Mesenchymal stem cell (in vitro differentiated cells and primary cell): ENCODE data around the gene LSR.

Experiments used
- DNase-seq: peaks from one replicate; pipeline ENCODE4 v3.0.0-alpha.2; 2013
- H2AFZ ChIP-seq: one replicate; pipeline ENCODE4 v1.6.1; 2013; ENCODE audit warnings: low read depth, mild to moderate bottlenecking, control low read depth, inconsistent platforms, low read length, moderate library complexity
- H2AK5ac ChIP-seq: 2 replicates; pipeline ENCODE4 v1.6.1; 2013; ENCODE audit warnings: low read length, moderate library complexity, mild to moderate bottlenecking, inconsistent platforms; ENCODE audit not compliant: severe bottlenecking
- H2BK120ac ChIP-seq: one replicate; pipeline ENCODE4 v1.6.1; 2013; ENCODE audit warnings: low read depth, mild to moderate bottlenecking, inconsistent platforms, low read length, moderate library complexity
- H2BK12ac ChIP-seq, 2 experiments: one replicate each; pipeline ENCODE4 v1.6.1; 2013; ENCODE audit warnings: inconsistent platforms in 2 of 2, low read length in 2 of 2, mild to moderate bottlenecking in 2 of 2, moderate library complexity in 2 of 2, control low read depth in 1 of 2
- H2BK15ac ChIP-seq: one replicate; pipeline ENCODE4 v1.6.1; 2013; ENCODE audit warnings: mild to moderate bottlenecking, low read depth, inconsistent platforms; ENCODE audit not compliant: poor library complexity, severe bottlenecking
- H2BK5ac ChIP-seq: 2 replicates; pipeline ENCODE4 v1.6.1; 2013; ENCODE audit warnings: low read depth, mild to moderate bottlenecking, low read length, control low read depth, inconsistent platforms; ENCODE audit not compliant: poor library complexity, severe bottlenecking
- H3K14ac ChIP-seq, 2 experiments: one replicate each; pipeline ENCODE4 v1.6.1; 2013; ENCODE audit warnings: inconsistent platforms in 2 of 2, low read length in 2 of 2, control low read depth in 1 of 2, mild to moderate bottlenecking in 1 of 2, moderate library complexity in 1 of 2
- H3K18ac ChIP-seq, 2 experiments: one replicate each; pipeline ENCODE4 v1.6.1; 2013; ENCODE audit warnings: inconsistent platforms in 2 of 2, low read length in 2 of 2, control low read depth in 1 of 2, low read depth in 1 of 2, mild to moderate bottlenecking in 1 of 2
- H3K23ac ChIP-seq, 2 experiments: one replicate each; pipeline ENCODE4 v1.6.1; 2013; ENCODE audit warnings: inconsistent platforms in 2 of 2, low read length in 2 of 2, mild to moderate bottlenecking in 2 of 2, moderate library complexity in 2 of 2, control low read depth in 1 of 2
- H3K27ac ChIP-seq: 2 replicates; pipeline ENCODE4 v1.5.1; 2013; ENCODE audit warnings: mild to moderate bottlenecking, moderate library complexity, low read length, control low read depth, inconsistent platforms; ENCODE audit not compliant: poor library complexity, severe bottlenecking
- H3K27me3 ChIP-seq, 2 experiments: 2 replicates each; pipeline versions ENCODE4 v1.6.1 to v1.7.0; 2013; ENCODE audit warnings: low read length in 2 of 2, mild to moderate bottlenecking in 2 of 2, moderate library complexity in 2 of 2, control low read depth in 1 of 2, inconsistent platforms in 1 of 2; ENCODE audit not compliant: control insufficient read depth in 1 of 2, insufficient read depth in 1 of 2
- H3K36me3 ChIP-seq, 2 experiments: 2 replicates each; pipeline versions ENCODE4 v1.6.1 to v1.7.0; 2013; ENCODE audit warnings: low read length in 2 of 2, control low read depth in 1 of 2, inconsistent platforms in 1 of 2, low read depth in 1 of 2, mild to moderate bottlenecking in 1 of 2; ENCODE audit not compliant: insufficient read depth in 2 of 2, control insufficient read depth in 1 of 2
- H3K4ac ChIP-seq, 2 experiments: one replicate each; pipeline ENCODE4 v1.6.1; 2013; ENCODE audit warnings: inconsistent platforms in 2 of 2, low read length in 2 of 2, mild to moderate bottlenecking in 2 of 2, moderate library complexity in 2 of 2, control low read depth in 1 of 2, low read depth in 1 of 2
- H3K4me1 ChIP-seq: 2 replicates; pipeline ENCODE4 v1.6.1; 2013; ENCODE audit warnings: low read depth, low read length, control low read depth; ENCODE audit not compliant: control insufficient read depth, insufficient read depth
- H3K4me2 ChIP-seq: 2 replicates; pipeline ENCODE4 v1.6.1; 2013; ENCODE audit warnings: low read length, mild to moderate bottlenecking, inconsistent platforms; ENCODE audit not compliant: poor library complexity, severe bottlenecking
- H3K4me3 ChIP-seq, 2 experiments: 2 replicates each; pipeline versions ENCODE4 v1.5.1 to v1.7.0; 2013; ENCODE audit warnings: low read length in 2 of 2, mild to moderate bottlenecking in 2 of 2, control low read depth in 1 of 2, low read depth in 1 of 2; ENCODE audit not compliant: insufficient read depth in 1 of 2
- H3K79me1 ChIP-seq: replicated peaks from 2 replicates; pipeline ENCODE4 v1.6.1; 2013; ENCODE audit warnings: mild to moderate bottlenecking, control low read depth, low read length, inconsistent platforms; ENCODE audit not compliant: poor library complexity, severe bottlenecking
- H3K9ac ChIP-seq: 2 replicates; pipeline ENCODE4 v1.7.0; 2013; ENCODE audit warnings: mild to moderate bottlenecking, low read length, moderate library complexity
- H3K9me3 ChIP-seq: 2 replicates; pipeline ENCODE4 v1.7.0; 2013; ENCODE audit warnings: mild to moderate bottlenecking, low read length; ENCODE audit not compliant: control insufficient read depth
- H4K8ac ChIP-seq: one replicate; pipeline ENCODE4 v1.6.1; 2013; ENCODE audit warnings: inconsistent platforms, mild to moderate bottlenecking, low read length, moderate library complexity
- H4K91ac ChIP-seq: one replicate; pipeline ENCODE4 v1.6.1; 2013; ENCODE audit warnings: mild to moderate bottlenecking, low read length, inconsistent platforms
- WGBS: methylation state at CpG from one replicate; pipeline ENCODE4 v1.1.7; 2013; ENCODE audit warnings: mixed read lengths; 5-methylcytosine and 5-hydroxymethylcytosine counted together

Gene LSR

GRCh38 chr19:35305181-35305580, 56.4 kb downstream of the LSR start:
- H4K8ac ChIP-seq, result no peak overlapping the region
- H3K14ac ChIP-seq, result no peak overlapping the region
- H3K18ac ChIP-seq, result no peak overlapping the region
- H2AFZ ChIP-seq, result no peak overlapping the region
- H3K4me1 ChIP-seq, result no peaks in the 10 kb centered on the region
- no peak overlapping the region for H2AK5ac ChIP-seq
- H3K9me3 ChIP-seq, result no peaks in the 10 kb centered on the region
- no peak for DNase-seq
- no peak overlapping the region for H3K23ac ChIP-seq
- no peak overlapping the region for H2BK15ac ChIP-seq
- no peak overlapping the region for H3K27ac ChIP-seq
- no peak overlapping the region for H2BK12ac ChIP-seq
- H3K79me1 ChIP-seq, result no peaks in the 10 kb centered on the region
- no peak overlapping the region for H4K91ac ChIP-seq
- H3K4me2 ChIP-seq, result no peak overlapping the region
- H3K36me3 ChIP-seq, result no peaks in the 10 kb centered on the region
- WGBS, result 91% methylated on average over 6 of the region's 6 CpGs
- peaks cover 12 to 42% of the 10 kb centered on the region in 2 experiments for H3K27me3 ChIP-seq
- no peak overlapping the region for H2BK5ac ChIP-seq
- H3K4me3 ChIP-seq, result no peak overlapping the region
- no peak overlapping the region for H3K4ac ChIP-seq
- H2BK120ac ChIP-seq, result no peak overlapping the region
- no peak overlapping the region for H3K9ac ChIP-seq

- Histone ChIP-seq H3K79me1 (no peaks in the 10 kb centered on the region), H3K4me3 (no peak overlapping the region), H3K9ac (no peak overlapping the region), H3K4me1 (no peaks in the 10 kb centered on the region), H2BK15ac (no peak overlapping the region), H2BK120ac (no peak overlapping the region), H3K18ac (no peak overlapping the region), H3K27me3 (peaks cover 12 to 35% of the 10 kb centered on the region in 2 experiments), H4K91ac (no peak overlapping the region), H2AK5ac (no peak overlapping the region), H2BK5ac (no peak overlapping the region), H3K14ac (no peak overlapping the region), H3K36me3 (no peaks in the 10 kb centered on the region), H3K23ac (no peak overlapping the region), H3K9me3 (no peaks in the 10 kb centered on the region), H3K27ac (no peak overlapping the region), H4K8ac (no peak overlapping the region), H2AFZ (no peak overlapping the region), H3K4me2 (no peak overlapping the region), H3K4ac (no peak overlapping the region), H2BK12ac (no peak overlapping the region)
- DNase-seq, result no peak
- 85% methylated on average over 20 of the region's 20 CpGs for WGBS
Measured at GRCh38 chr19:35306473-35307246, 57.9 kb downstream of the LSR start.

GRCh38 chr19:35307931-35308330, 59.1 kb downstream of the LSR start:
- no peak overlapping the region for H2BK15ac ChIP-seq
- H3K4me3 ChIP-seq, result no peak overlapping the region
- peaks cover 3% of the 10 kb centered on the region for H3K4me1 ChIP-seq
- no peaks in the 10 kb centered on the region for H3K9me3 ChIP-seq
- H3K36me3 ChIP-seq, result no peaks in the 10 kb centered on the region
- no peak overlapping the region for H2AK5ac ChIP-seq
- no peak overlapping the region for H2BK120ac ChIP-seq
- no peak overlapping the region for H3K23ac ChIP-seq
- no peak overlapping the region for H3K14ac ChIP-seq
- H3K27ac ChIP-seq, result no peak overlapping the region
- no peak overlapping the region for H2BK12ac ChIP-seq
- peaks cover 12 to 26% of the 10 kb centered on the region in 2 experiments for H3K27me3 ChIP-seq
- DNase-seq, result no peak
- 85% methylated on average over 10 of the region's 10 CpGs for WGBS
- H3K4me2 ChIP-seq, result no peak overlapping the region
- H4K8ac ChIP-seq, result no peak overlapping the region
- no peak overlapping the region for H4K91ac ChIP-seq
- no peak overlapping the region for H3K9ac ChIP-seq
- H2BK5ac ChIP-seq, result no peak overlapping the region
- H2AFZ ChIP-seq, result no peak overlapping the region
- H3K4ac ChIP-seq, result no peak overlapping the region
- no peaks in the 10 kb centered on the region for H3K79me1 ChIP-seq
- no peak overlapping the region for H3K18ac ChIP-seq

GRCh38 chr19:35308910-35309309, 60.1 kb downstream of the LSR start:
- H2AFZ ChIP-seq, result no peak overlapping the region
- WGBS, result 63% methylated on average over 7 of the region's 7 CpGs

More at GRCh38 chr19:35308910-35309309, 60.1 kb downstream of the LSR start:
- no peaks in the 10 kb centered on the region for H3K9me3 ChIP-seq
- H2BK12ac ChIP-seq, result no peak overlapping the region
- no peak overlapping the region for H2BK15ac ChIP-seq
- no peak overlapping the region for H3K4me3 ChIP-seq
- peaks cover 6 to 18% of the 10 kb centered on the region in 2 experiments for H3K27me3 ChIP-seq
- no peaks in the 10 kb centered on the region for H3K36me3 ChIP-seq
- no peak overlapping the region for H2BK5ac ChIP-seq
- no peak overlapping the region for H2AK5ac ChIP-seq
- no peak for DNase-seq
- H3K14ac ChIP-seq, result no peak overlapping the region
- no peaks in the 10 kb centered on the region for H3K79me1 ChIP-seq
- no peak overlapping the region for H3K23ac ChIP-seq
- H4K8ac ChIP-seq, result no peak overlapping the region
- H3K9ac ChIP-seq, result no peak overlapping the region
- no peak overlapping the region for H4K91ac ChIP-seq
- H2BK120ac ChIP-seq, result no peak overlapping the region
- H3K27ac ChIP-seq, result no peak overlapping the region
- H3K4me1 ChIP-seq, result peaks cover 3% of the 10 kb centered on the region
- no peak overlapping the region for H3K4ac ChIP-seq
- H3K18ac ChIP-seq, result no peak overlapping the region
- H3K4me2 ChIP-seq, result no peak overlapping the region
